Activated CD4-positive, alpha-beta T cell treated with anti-CD3 and anti-CD28 coated beads for 48 hours (primary cell): ENCODE data around the gene PEX14.
"Not testable (repeated sequence)": the region's sequence is repeated elsewhere in the genome, so short reads cannot be mapped to it uniquely, and the experiment has no call there.

ENCODE experiments used
- DNase-seq: peaks from one replicate; pipeline ENCODE4 v3.0.0-alpha.2; 2020

Gene PEX14

GRCh38 chr1:10497109-10497508 is 22.4 kb downstream of the PEX14 start:
- DNase-seq: no peak

GRCh38 chr1:10498231-10498630 is 23.5 kb downstream of the PEX14 start:
- DNase-seq: no peak

- no peak for DNase-seq
Measured at GRCh38 chr1:10502206-10502605, 27.5 kb downstream of the PEX14 start.

GRCh38 chr1:10504249-10504648 is 29.5 kb downstream of the PEX14 start:
- DNase-seq: no peak

GRCh38 chr1:10506046-10506676 is 31.4 kb downstream of the PEX14 start:
- not testable (repeated sequence) for DNase-seq

- DNase-seq: no peak
Measured at GRCh38 chr1:10506677-10507047, 31.9 kb downstream of the PEX14 start.

- peak; percentile 59 for DNase-seq
Measured at GRCh38 chr1:10507111-10507879, 32.5 kb downstream of the PEX14 start.

GRCh38 chr1:10508511-10508951 is 33.8 kb downstream of the PEX14 start:
- no peak for DNase-seq

GRCh38 chr1:10509809-10510509 is 35.2 kb downstream of the PEX14 start:
- no peak for DNase-seq

- peak; percentile 87 for DNase-seq
Measured at GRCh38 chr1:10510520-10511493, 36.1 kb downstream of the PEX14 start.

- DNase-seq: no peak
Measured at GRCh38 chr1:10511494-10511885, 36.7 kb downstream of the PEX14 start.

- no peak for DNase-seq
Measured at GRCh38 chr1:10513199-10513598, 38.4 kb downstream of the PEX14 start.

GRCh38 chr1:10514490-10515235 is 39.9 kb downstream of the PEX14 start:
- DNase-seq: no peak

GRCh38 chr1:10515301-10515975 is 40.7 kb downstream of the PEX14 start:
- DNase-seq: no peak

GRCh38 chr1:10515976-10516750 is 41.4 kb downstream of the PEX14 start:
- DNase-seq: no peak

- DNase-seq: no peak
Measured at GRCh38 chr1:10516925-10517676, 42.4 kb downstream of the PEX14 start.

- no peak for DNase-seq
Measured at GRCh38 chr1:10517677-10517982, 42.9 kb downstream of the PEX14 start.

- no peak for DNase-seq
Measured at GRCh38 chr1:10519016-10519417, 44.3 kb downstream of the PEX14 start.

GRCh38 chr1:10520497-10520896 is 45.7 kb downstream of the PEX14 start:
- DNase-seq: no peak

GRCh38 chr1:10520952-10521351 is 46.2 kb downstream of the PEX14 start:
- no peak for DNase-seq
